ENCODE measurements around the gene VILL. TPM values are rescaled to one million over a fixed set of nuclear protein-coding genes. Genes with fewer than 3 reads are reported as not detected.
A peak's percentile ranks its signal among the peaks of the same experiment; 100 is the strongest.

VILL gene
- total and polyA plus RNA-seq, 10 of the 15 experiments (the other 5 are each of a cell fraction or from before 2014, with no cell fraction given): 0.15 to 5.4 (median 2.1) TPM; not detected in 1

DNA sequence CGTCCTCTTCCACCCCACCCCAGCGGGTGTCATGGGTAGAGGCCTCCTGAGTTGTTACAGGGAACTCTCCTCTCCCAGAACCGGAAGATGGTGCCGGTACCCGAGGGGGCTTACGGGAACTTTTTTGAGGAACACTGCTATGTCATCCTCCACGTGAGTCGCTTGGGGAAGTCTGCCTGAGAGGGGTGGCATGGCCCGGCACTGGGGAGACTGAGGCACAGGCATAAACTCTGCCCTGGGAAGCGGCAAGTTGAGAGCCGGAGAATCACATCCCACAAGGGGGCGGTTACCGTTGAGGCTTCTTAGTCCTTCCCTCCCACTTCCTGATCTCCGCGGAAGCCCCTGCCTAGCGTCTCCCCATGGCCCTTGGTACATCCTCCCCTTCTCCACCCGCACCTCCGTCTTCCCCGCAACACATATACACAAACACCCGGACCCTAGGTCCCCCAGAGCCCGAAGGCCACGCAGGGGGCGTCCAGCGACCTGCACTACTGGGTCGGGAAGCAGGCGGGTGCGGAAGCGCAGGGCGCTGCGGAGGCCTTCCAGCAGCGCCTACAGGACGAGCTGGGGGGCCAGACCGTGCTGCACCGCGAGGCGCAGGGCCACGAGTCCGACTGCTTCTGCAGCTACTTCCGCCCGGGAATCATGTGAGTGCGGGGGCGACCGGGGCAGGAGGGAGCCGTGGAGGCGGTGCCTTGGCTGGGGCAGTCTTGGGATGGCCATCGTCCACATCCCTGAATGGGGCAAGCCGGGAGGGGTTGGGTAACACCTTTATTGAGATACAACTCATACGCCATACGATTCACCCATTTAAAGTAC lies 3.4 kb downstream of the VILL start (continued):
- TF ChIP-seq PAX8 (IDR thresholded peaks at IDR 0.05): no peak
- TF ChIP-seq RAD21 (IDR thresholded peaks at IDR 0.05; ENCODE audit: insufficient read depth, low read depth, low read length): no peak
- peak; percentile 45; the same call in 1 of the 2 replicates for TF ChIP-seq YY1 (IDR thresholded peaks at IDR 0.05; ENCODE audit: low read depth, low read length)
- TF ChIP-seq, protein P1, sequence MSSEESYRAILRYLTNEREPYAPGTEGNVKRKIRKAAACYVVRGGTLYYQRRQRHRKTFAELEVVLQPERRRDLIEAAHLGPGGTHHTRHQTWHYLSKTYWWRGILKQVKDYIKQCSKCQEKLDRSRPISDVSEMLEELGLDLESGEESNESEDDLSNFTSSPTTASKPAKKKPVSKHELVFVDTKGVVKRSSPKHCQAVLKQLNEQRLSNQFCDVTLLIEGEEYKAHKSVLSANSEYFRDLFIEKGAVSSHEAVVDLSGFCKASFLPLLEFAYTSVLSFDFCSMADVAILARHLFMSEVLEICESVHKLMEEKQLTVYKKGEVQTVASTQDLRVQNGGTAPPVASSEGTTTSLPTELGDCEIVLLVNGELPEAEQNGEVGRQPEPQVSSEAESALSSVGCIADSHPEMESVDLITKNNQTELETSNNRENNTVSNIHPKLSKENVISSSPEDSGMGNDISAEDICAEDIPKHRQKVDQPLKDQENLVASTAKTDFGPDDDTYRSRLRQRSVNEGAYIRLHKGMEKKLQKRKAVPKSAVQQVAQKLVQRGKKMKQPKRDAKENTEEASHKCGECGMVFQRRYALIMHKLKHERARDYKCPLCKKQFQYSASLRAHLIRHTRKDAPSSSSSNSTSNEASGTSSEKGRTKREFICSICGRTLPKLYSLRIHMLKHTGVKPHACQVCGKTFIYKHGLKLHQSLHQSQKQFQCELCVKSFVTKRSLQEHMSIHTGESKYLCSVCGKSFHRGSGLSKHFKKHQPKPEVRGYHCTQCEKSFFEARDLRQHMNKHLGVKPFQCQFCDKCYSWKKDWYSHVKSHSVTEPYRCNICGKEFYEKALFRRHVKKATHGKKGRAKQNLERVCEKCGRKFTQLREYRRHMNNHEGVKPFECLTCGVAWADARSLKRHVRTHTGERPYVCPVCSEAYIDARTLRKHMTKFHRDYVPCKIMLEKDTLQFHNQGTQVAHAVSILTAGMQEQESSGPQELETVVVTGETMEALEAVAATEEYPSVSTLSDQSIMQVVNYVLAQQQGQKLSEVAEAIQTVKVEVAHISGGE (CRISPR knock-in tag; IDR thresholded peaks at IDR 0.05): peak; percentile 62
- no peak for TF ChIP-seq PAX5 (IDR thresholded peaks at IDR 0.05; ENCODE audit: borderline replicate concordance, low read depth, low read length)
- no peak for TF ChIP-seq ESRRA (IDR thresholded peaks at IDR 0.05; ENCODE audit: low read length)
- no peak for TF ChIP-seq ZNF24 (IDR thresholded peaks at IDR 0.05)
- TF ChIP-seq IKZF1 (conservative IDR thresholded peaks at IDR 0.05): peak; percentile 92
- no peak for TF ChIP-seq CHD1 (IDR thresholded peaks at IDR 0.05; ENCODE audit: low read depth, low read length)
- TF ChIP-seq SMAD5 (IDR thresholded peaks at IDR 0.05; ENCODE audit: low read depth): peak; percentile 51; the same call in 1 of the 2 replicates
- TF ChIP-seq EP300 (IDR thresholded peaks at IDR 0.05; ENCODE audit: borderline replicate concordance in 1 of 2, control insufficient read depth in 1 of 2, low read depth in 2 of 2, low read length in 2 of 2): 0 out of 4 replicates have a peak, but pooled peaks of 1 of the 2 experiments have one; percentile 34
- TF ChIP-seq POLR2A (IDR thresholded peaks at IDR 0.05; ENCODE audit: low read depth, low read length): peak; percentile 99
- peak; percentile 62; the same call in 1 of the 2 replicates for TF ChIP-seq RB1 (IDR thresholded peaks at IDR 0.05; ENCODE audit: borderline replicate concordance)
- TF ChIP-seq, protein P2, sequence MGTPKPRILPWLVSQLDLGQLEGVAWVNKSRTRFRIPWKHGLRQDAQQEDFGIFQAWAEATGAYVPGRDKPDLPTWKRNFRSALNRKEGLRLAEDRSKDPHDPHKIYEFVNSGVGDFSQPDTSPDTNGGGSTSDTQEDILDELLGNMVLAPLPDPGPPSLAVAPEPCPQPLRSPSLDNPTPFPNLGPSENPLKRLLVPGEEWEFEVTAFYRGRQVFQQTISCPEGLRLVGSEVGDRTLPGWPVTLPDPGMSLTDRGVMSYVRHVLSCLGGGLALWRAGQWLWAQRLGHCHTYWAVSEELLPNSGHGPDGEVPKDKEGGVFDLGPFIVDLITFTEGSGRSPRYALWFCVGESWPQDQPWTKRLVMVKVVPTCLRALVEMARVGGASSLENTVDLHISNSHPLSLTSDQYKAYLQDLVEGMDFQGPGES (IDR thresholded peaks at IDR 0.05): no peak
- TF ChIP-seq TCF3 (IDR thresholded peaks at IDR 0.05; ENCODE audit: borderline replicate concordance, insufficient read depth, low read depth, low read length): no peak
- no peak for TF ChIP-seq NFXL1 (IDR thresholded peaks at IDR 0.05; ENCODE audit: borderline replicate concordance)
- TF ChIP-seq, protein P3, sequence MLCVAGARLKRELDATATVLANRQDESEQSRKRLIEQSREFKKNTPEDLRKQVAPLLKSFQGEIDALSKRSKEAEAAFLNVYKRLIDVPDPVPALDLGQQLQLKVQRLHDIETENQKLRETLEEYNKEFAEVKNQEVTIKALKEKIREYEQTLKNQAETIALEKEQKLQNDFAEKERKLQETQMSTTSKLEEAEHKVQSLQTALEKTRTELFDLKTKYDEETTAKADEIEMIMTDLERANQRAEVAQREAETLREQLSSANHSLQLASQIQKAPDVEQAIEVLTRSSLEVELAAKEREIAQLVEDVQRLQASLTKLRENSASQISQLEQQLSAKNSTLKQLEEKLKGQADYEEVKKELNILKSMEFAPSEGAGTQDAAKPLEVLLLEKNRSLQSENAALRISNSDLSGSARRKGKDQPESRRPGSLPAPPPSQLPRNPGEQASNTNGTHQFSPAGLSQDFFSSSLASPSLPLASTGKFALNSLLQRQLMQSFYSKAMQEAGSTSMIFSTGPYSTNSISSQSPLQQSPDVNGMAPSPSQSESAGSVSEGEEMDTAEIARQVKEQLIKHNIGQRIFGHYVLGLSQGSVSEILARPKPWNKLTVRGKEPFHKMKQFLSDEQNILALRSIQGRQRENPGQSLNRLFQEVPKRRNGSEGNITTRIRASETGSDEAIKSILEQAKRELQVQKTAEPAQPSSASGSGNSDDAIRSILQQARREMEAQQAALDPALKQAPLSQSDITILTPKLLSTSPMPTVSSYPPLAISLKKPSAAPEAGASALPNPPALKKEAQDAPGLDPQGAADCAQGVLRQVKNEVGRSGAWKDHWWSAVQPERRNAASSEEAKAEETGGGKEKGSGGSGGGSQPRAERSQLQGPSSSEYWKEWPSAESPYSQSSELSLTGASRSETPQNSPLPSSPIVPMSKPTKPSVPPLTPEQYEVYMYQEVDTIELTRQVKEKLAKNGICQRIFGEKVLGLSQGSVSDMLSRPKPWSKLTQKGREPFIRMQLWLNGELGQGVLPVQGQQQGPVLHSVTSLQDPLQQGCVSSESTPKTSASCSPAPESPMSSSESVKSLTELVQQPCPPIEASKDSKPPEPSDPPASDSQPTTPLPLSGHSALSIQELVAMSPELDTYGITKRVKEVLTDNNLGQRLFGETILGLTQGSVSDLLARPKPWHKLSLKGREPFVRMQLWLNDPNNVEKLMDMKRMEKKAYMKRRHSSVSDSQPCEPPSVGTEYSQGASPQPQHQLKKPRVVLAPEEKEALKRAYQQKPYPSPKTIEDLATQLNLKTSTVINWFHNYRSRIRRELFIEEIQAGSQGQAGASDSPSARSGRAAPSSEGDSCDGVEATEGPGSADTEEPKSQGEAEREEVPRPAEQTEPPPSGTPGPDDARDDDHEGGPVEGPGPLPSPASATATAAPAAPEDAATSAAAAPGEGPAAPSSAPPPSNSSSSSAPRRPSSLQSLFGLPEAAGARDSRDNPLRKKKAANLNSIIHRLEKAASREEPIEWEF (IDR thresholded peaks at IDR 0.05; ENCODE audit: insufficient replicate concordance, low read depth, low read length): no peak
- TF ChIP-seq BMI1 (IDR thresholded peaks at IDR 0.05; ENCODE audit: borderline replicate concordance): no peak
- TF ChIP-seq MEF2A (IDR thresholded peaks at IDR 0.05; ENCODE audit: insufficient read depth, low read depth, low read length): no peak
- TF ChIP-seq EED (IDR thresholded peaks at IDR 0.05; ENCODE audit: low read depth): 0 out of 2 replicates have a peak, but pooled peaks have one; percentile 50
- TF ChIP-seq NFYB (IDR thresholded peaks at IDR 0.05; ENCODE audit: insufficient read depth, low read depth, low read length): no peak
